HFF-Myc (cell line): ENCODE data around the gene DYNC1I2.
A peak's percentile ranks its signal among the peaks of the same experiment; 100 is the strongest.

Experiments used
- DNase-seq: peaks from one replicate; pipeline ENCODE4 v3.0.0-alpha.2; 2011; ENCODE audit warnings: low read depth; ENCODE audit errors: extremely low read depth
- H3K4me3 ChIP-seq: replicated peaks from 2 replicates; pipeline ENCODE4 v1.5.1; 2011; ENCODE audit warnings: low read depth, mild to moderate bottlenecking, control low read depth, low read length
- CTCF ChIP-seq: IDR thresholded peaks from 2 replicates; pipeline ENCODE4 v1.5.1; 2012; ENCODE audit warnings: mild to moderate bottlenecking, low read depth, low read length, control low read depth; ENCODE audit errors: missing control alignments

Gene DYNC1I2

GRCh38 chr2:171711351-171711750 lies 24.1 kb downstream of the DYNC1I2 start:
- no peak for TF ChIP-seq CTCF
- H3K4me3 ChIP-seq, result no peak overlapping the region
- DNase-seq, result no peak

GRCh38 chr2:171712051-171712450 lies 24.8 kb downstream of the DYNC1I2 start:
- DNase-seq, result peak; percentile 73
- TF ChIP-seq CTCF, result no peak
- H3K4me3 ChIP-seq, result no peak overlapping the region

- H3K4me3 ChIP-seq, result no peak overlapping the region
- DNase-seq, result no peak
- no peak for TF ChIP-seq CTCF
Observed at GRCh38 chr2:171718720-171719119, 31.5 kb downstream of the DYNC1I2 start.

- no peak for TF ChIP-seq CTCF
- no peak for DNase-seq
- H3K4me3 ChIP-seq, result no peak overlapping the region
Observed at GRCh38 chr2:171719660-171720059, 32.4 kb downstream of the DYNC1I2 start.

GRCh38 chr2:171723716-171724683 lies 36.7 kb downstream of the DYNC1I2 start:
- no peak overlapping the region for H3K4me3 ChIP-seq
- DNase-seq, result peak; percentile 57
- TF ChIP-seq CTCF, result peak; percentile 9

- no peak overlapping the region for H3K4me3 ChIP-seq
- peak; percentile 56 for DNase-seq
- no peak for TF ChIP-seq CTCF
Observed at GRCh38 chr2:171726847-171727450, 39.7 kb downstream of the DYNC1I2 start.
